K562 (cell line): ENCODE results near the gene RNASET2. TPM values are rescaled to one million over a fixed set of nuclear protein-coding genes. Genes with fewer than 3 reads are reported as not detected.
A peak's percentile ranks its signal among the peaks of the same experiment; 100 is the strongest.

Experiments
- ATAC-seq: fragments of 200-7000 bp; cut with Tn5 transposase; 3 replicates; pipeline ENCODE4 v1.9.1; 2020; ENCODE audit warnings: moderate library complexity
- BruUV-seq: library from RNA; stranded (reverse); fragments of 400-500 nt; replicated peaks from 2 replicates; lab custom pipeline; 2021; lab: Mats Ljungman, UMichigan
- CTCF ChIA-PET: fragments of 300-600 bp; formaldehyde crosslinking; extraction: SDS; loops from one replicate; lab custom pipeline; 2021; ENCODE audit warnings: low intra/inter-chr PET ratio; lab: Yijun Ruan, JAX
- POLR2A ChIA-PET: fragments of 300-600, 350-650 bp; sonication (Branson Sonifier 250); formaldehyde crosslinking; extraction: SDS; loops from one replicate; lab custom pipeline; 2021; ENCODE audit warnings: antibody characterized with exemption, inconsistent platforms; lab: Yijun Ruan, JAX
- DNase-seq, 4 experiments: peaks; one replicate each; pipeline versions ENCODE4 v3.0.0 to v3.0.0-alpha.2; 2011 to 2018; ENCODE audit warnings: low spot score in 3 of 4, mixed read lengths in 3 of 4; ENCODE audit errors: extremely low read depth in 1 of 4
- FAIRE-seq: peaks from 2 replicates; lab custom pipeline; 2011; peaks lifted over from hg19 to GRCh38; lab: Jason Lieb, UNC
- H2AFZ ChIP-seq: 2 replicates; pipeline ENCODE4 v1.6.0; 2011; ENCODE audit warnings: low read depth, low read length, control low read depth, inconsistent platforms
- H3K27ac ChIP-seq: fragments of 200-600 bp; 3 replicates; pipeline ENCODE4 v1.8.0; 2011; ENCODE audit warnings: low read depth, mild to moderate bottlenecking, control low read depth, inconsistent platforms, low read length, moderate library complexity, mixed read lengths; ENCODE audit errors: extremely low read depth
- H3K27me3 ChIP-seq, 2 experiments: fragments of 300-600 bp in 1 of 2; 2 replicates in 1 of 2; 3 replicates in 1 of 2; pipeline versions ENCODE4 v1.6.0 to v1.8.0; 2011; ENCODE audit warnings: inconsistent platforms in 2 of 2, low read length in 2 of 2, mild to moderate bottlenecking in 1 of 2, mixed read lengths in 1 of 2, moderate library complexity in 1 of 2; ENCODE audit not compliant: control insufficient read depth in 2 of 2, insufficient read depth in 2 of 2
- H3K36me3 ChIP-seq: fragments of 300-600 bp; 3 replicates; pipeline ENCODE4 v1.8.0; 2011; ENCODE audit warnings: mild to moderate bottlenecking, low read length, inconsistent platforms; ENCODE audit not compliant: control insufficient read depth, insufficient read depth
- H3K4me1 ChIP-seq, 2 experiments: fragments of 200-600 bp in 1 of 2; replicated peaks in 1 of 2; 2 replicates in 1 of 2; 3 replicates in 1 of 2; pipeline versions ENCODE4 v1.5.1 to v1.8.0; 2011; ENCODE audit warnings: inconsistent platforms in 2 of 2, low read length in 2 of 2, mild to moderate bottlenecking in 1 of 2, mixed read lengths in 1 of 2, moderate library complexity in 1 of 2; ENCODE audit not compliant: control insufficient read depth in 2 of 2, insufficient read depth in 2 of 2
- H3K4me2 ChIP-seq: 2 replicates; pipeline ENCODE4 v1.6.1; 2011; ENCODE audit warnings: low read length, control low read depth, inconsistent platforms, mixed read lengths; ENCODE audit not compliant: insufficient read depth
- H3K4me3 ChIP-seq: fragments of 200-600 bp; sonication (generic), shearing (Covaris generic); 2 replicates; pipeline ENCODE4 v1.5.1; 2016; ENCODE audit warnings: control low read depth, inconsistent platforms
- H3K79me2 ChIP-seq: fragments of 200-600 bp; 3 replicates; pipeline ENCODE4 v1.8.0; 2011; ENCODE audit warnings: low read length, inconsistent platforms; ENCODE audit not compliant: control insufficient read depth, insufficient read depth
- H3K9ac ChIP-seq, 2 experiments: 2 replicates each; pipeline versions ENCODE4 v1.6.0 to v1.6.1; 2011; ENCODE audit warnings: low read depth in 2 of 2, low read length in 2 of 2, control low read depth in 1 of 2, inconsistent platforms in 1 of 2, mild to moderate bottlenecking in 1 of 2, mixed read lengths in 1 of 2; ENCODE audit not compliant: insufficient read depth in 1 of 2
- H3K9me1 ChIP-seq: one replicate; pipeline ENCODE4 v1.6.0; 2011; ENCODE audit warnings: inconsistent platforms, mild to moderate bottlenecking, low read length, moderate library complexity; ENCODE audit not compliant: control insufficient read depth, insufficient read depth
- H3K9me3 ChIP-seq: replicated peaks from 2 replicates; pipeline ENCODE4 v1.5.1; 2011; ENCODE audit warnings: low read depth, low read length, inconsistent platforms; ENCODE audit not compliant: control insufficient read depth, insufficient read depth
- H4K20me1 ChIP-seq: replicated peaks from 2 replicates; pipeline ENCODE4 v1.6.1; 2011; ENCODE audit warnings: low read length, inconsistent platforms, mixed read lengths; ENCODE audit not compliant: control insufficient read depth, insufficient read depth
- CEBPB ChIP-seq: fragments of 450-650 bp; IDR thresholded peaks from 2 replicates; pipeline ENCODE4 v1.6.1; 2016; ENCODE audit warnings: missing genetic modification characterization, missing compliant biosample characterization
- CEBPG ChIP-seq, 3 experiments: fragments of 200-800 bp in 1 of 3; sonication (Bioruptor generic) in 1 of 3; sonication (generic) in 1 of 3; formaldehyde crosslinking in 1 of 3; IDR thresholded peaks in 2 of 3; conservative IDR thresholded peaks in 1 of 3; 2 replicates each; pipeline versions ENCODE4 v1.6.1 to v1.8.0; 2016 to 2022; ENCODE audit warnings: missing compliant biosample characterization in 2 of 3, missing genetic modification characterization in 2 of 3, mild to moderate bottlenecking in 1 of 3, missing genetic modification reagents in 1 of 3
- HDAC3 ChIP-seq: fragments of 450-650 bp; IDR thresholded peaks from 2 replicates; pipeline ENCODE4 v1.6.1; 2018; ENCODE audit warnings: borderline replicate concordance, mild to moderate bottlenecking, moderate library complexity; ENCODE audit not compliant: partially characterized antibody
- KAT2B ChIP-seq: IDR thresholded peaks from one replicate; pipeline ENCODE4 v1.6.1; 2012; ENCODE audit warnings: low read depth, mild to moderate bottlenecking, control low read depth, inconsistent platforms, low read length, moderate library complexity
- TOE1 ChIP-seq, 2 experiments: fragments of 450-650 bp in 1 of 2; sonication (generic) in 1 of 2; formaldehyde crosslinking in 1 of 2; IDR thresholded peaks; 2 replicates each; pipeline versions ENCODE4 v1.7.1 to v1.8.0; 2016 to 2022; ENCODE audit warnings: borderline replicate concordance in 2 of 2, mild to moderate bottlenecking in 2 of 2, antibody characterized with exemption in 1 of 2, inconsistent platforms in 1 of 2, low read depth in 1 of 2, missing genetic modification reagents in 1 of 2, moderate library complexity in 1 of 2
- WHSC1 ChIP-seq: IDR thresholded peaks from one replicate; pipeline ENCODE4 v1.6.1; 2012; ENCODE audit warnings: low read length, control low read depth, inconsistent platforms
- WGBS: fragments of 100-300 bp; shearing (Covaris generic); methylation state at CpG from one replicate; pipeline ENCODE4 v1.1.6; 2016; ENCODE audit warnings: low coverage, mixed read lengths; ENCODE audit not compliant: insufficient coverage; ENCODE audit errors: missing lambda C conversion rate; 5-methylcytosine and 5-hydroxymethylcytosine counted together
- in situ Hi-C: fragments of 300-500 bp; cut with MboI; formaldehyde crosslinking; loops from 4 replicates; pipeline ENCODE4 v1.15.0; 2018; ENCODE audit warnings: inconsistent platforms, mixed read lengths
- intact Hi-C: fragments of 100-400 bp; cut with micrococcal nuclease; formaldehyde crosslinking; loops from 2 replicates; pipeline ENCODE4 v1.14.2; 2022
- polyA plus RNA-seq, 8 experiments: library from polyadenylated mRNA; depleted of rRNA in 4 of 8; stranded (reverse) in 5 of 8; unstranded in 3 of 8; fragments of >200 nt; fragmentation: Nextera tagmentation in 2 of 8; fragmentation: Illumina TruSeq in 1 of 8; extraction: Ambion mirVana in 2 of 8; extraction: Trizol in 1 of 8; gene quantifications; 2 replicates each; pipeline versions ENCODE4 v1.2.1 to v1.2.3, GENCODE V29; 2011 to 2014; ENCODE audit warnings: inconsistent platforms in 1 of 8, missing spikeins in 1 of 8
- total RNA-seq, 7 experiments: library from RNA; depleted of rRNA in 6 of 7; stranded (reverse); fragments of >200 nt in 6 of 7; fragmentation: Illumina TruSeq in 2 of 7; extraction: Trizol in 2 of 7; gene quantifications; 2 replicates each; pipeline versions ENCODE4 v1.2.1 to v1.2.3, GENCODE V29; 2011 to 2021; ENCODE audit warnings: low replicate concordance in 1 of 7
- TF ChIP-seq, protein P1 (sequence below): fragments of 450-650 bp; IDR thresholded peaks from 2 replicates; pipeline ENCODE4 v1.6.1; 2017; ENCODE audit warnings: antibody characterized with exemption, mild to moderate bottlenecking

Gene RNASET2
- total and polyA plus RNA-seq, 9 of the 15 experiments (the other 6 are each of a cell fraction or from before 2014, with no cell fraction given): 7.4 to 141 (median 91.3) TPM

DNA sequence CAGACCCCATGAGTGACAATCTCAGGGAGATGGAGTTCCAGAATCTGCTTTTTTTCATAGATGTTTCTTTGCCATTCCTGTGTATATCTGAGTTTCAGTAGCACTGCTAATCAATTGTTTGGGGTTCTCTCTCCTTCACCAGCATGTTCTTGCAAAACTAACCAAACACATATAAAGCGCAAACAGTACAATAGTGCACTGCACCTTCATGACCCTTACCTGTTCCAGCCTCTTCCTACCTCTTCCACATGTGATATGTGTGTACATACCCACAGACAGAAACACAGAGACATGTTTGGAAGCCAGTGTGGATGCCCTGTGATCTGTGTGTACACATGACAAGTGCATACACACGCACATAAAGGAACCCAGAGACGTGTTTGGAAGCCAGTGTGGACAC, 41.0 kb upstream of the RNASET2 start:
- Histone ChIP-seq H3K9ac (peak overlapping the region; percentile 82 to 96), H3K9me1 (no peaks in the 10 kb centered on the region), H3K27ac (peak overlapping the region; percentile 87; the same call in 1 of the 3 replicates), H2AFZ (peak overlapping the region; percentile 81; the same call in 1 of the 2 replicates), H3K36me3 (peaks cover 65% of the 10 kb centered on the region), H3K4me1 (peaks cover 20 to 27% of the 10 kb centered on the region in 2 experiments; a peak in 4 of 5 replicates), H3K4me2 (peak overlapping the region; percentile 85), H4K20me1 (peaks cover 6% of the 10 kb centered on the region), H3K9me3 (no peaks in the 10 kb centered on the region), H3K4me3 (peak overlapping the region; percentile 95), H3K79me2 (peaks cover 93% of the 10 kb centered on the region), H3K27me3 (no peaks in the 10 kb centered on the region)
- DNase-seq: no peak
- 63% methylated on average over 3 of the region's 3 CpGs for WGBS
- no peak for TF ChIP-seq HDAC3
- TF ChIP-seq WHSC1: peak; percentile 22
- intact Hi-C loops: loop anchor here (5.0 kb wide), 2 partner anchors 45 to 145 kb away; no protein-coding TSS in a partner anchor
- no peak for FAIRE-seq
- in situ Hi-C loops: no loop called here
- ATAC-seq: no peak
- CTCF ChIA-PET: no interaction called here
- POLR2A ChIA-PET: interaction anchor here (0.6 to 1.0 kb wide), 2 partner anchors 9 to 163 kb away, joined by 3 to 8 read pairs; no protein-coding TSS in a partner anchor
- no TSS peak for BruUV-seq

DNA sequence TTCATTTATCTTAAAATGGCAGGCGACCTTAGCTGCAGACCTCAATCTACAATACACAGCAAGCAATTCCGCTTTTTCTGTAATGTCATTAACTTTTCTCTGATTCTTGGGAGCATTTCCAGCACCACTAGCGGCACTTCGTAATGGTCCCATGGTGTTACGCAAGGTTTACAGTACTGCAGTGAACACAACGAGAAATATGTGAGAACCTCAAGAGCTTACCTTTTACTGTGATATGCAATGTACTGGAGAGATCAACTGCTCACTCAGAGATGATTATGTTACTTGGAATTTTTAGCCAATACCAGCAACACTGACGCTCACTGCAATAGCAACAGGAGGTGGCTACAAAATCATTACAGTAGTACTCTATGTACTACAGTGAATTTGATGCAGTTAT, 40.1 kb upstream of the RNASET2 start:
- Histone ChIP-seq H3K9ac (no peak overlapping the region), H3K27ac (no peak overlapping the region), H3K36me3 (peaks cover 60% of the 10 kb centered on the region), H2AFZ (no peak overlapping the region), H3K27me3 (no peaks in the 10 kb centered on the region), H4K20me1 (peaks cover 6% of the 10 kb centered on the region), H3K9me1 (no peaks in the 10 kb centered on the region), H3K9me3 (no peaks in the 10 kb centered on the region), H3K4me2 (peak overlapping the region; percentile 37), H3K4me1 (peaks cover 20 to 23% of the 10 kb centered on the region in 2 experiments; a peak in 4 of 5 replicates), H3K79me2 (peaks cover 91% of the 10 kb centered on the region), H3K4me3 (no peak overlapping the region)
- FAIRE-seq (peak; percentile 19), ATAC-seq (no peak), DNase-seq (peak in 1 of 4 experiments; percentile 22)
- no TSS peak for BruUV-seq
- in situ Hi-C loops: no loop called here
- POLR2A ChIA-PET: no interaction called here
- intact Hi-C loops: loop anchor here (5.0 kb wide), 2 partner anchors 46 to 146 kb away; no protein-coding TSS in a partner anchor
- TF ChIP-seq TOE1 (IDR thresholded peaks at IDR 0.05; ENCODE audit: borderline replicate concordance) (no peak), TOE1 (CRISPR knock-in tag; IDR thresholded peaks at IDR 0.05; ENCODE audit: borderline replicate concordance, low read depth) (no peak), KAT2B (no peak), CEBPG (CRISPR knock-in tag; IDR thresholded peaks at IDR 0.05) (peak; percentile 90), CEBPG (tag; conservative IDR thresholded peaks at IDR 0.05 in 1 of 2, IDR thresholded peaks at IDR 0.05 in 1 of 2) (peak; percentile 68 to 71), CEBPB (tag) (peak; percentile 94)
- TF ChIP-seq, protein P1, sequence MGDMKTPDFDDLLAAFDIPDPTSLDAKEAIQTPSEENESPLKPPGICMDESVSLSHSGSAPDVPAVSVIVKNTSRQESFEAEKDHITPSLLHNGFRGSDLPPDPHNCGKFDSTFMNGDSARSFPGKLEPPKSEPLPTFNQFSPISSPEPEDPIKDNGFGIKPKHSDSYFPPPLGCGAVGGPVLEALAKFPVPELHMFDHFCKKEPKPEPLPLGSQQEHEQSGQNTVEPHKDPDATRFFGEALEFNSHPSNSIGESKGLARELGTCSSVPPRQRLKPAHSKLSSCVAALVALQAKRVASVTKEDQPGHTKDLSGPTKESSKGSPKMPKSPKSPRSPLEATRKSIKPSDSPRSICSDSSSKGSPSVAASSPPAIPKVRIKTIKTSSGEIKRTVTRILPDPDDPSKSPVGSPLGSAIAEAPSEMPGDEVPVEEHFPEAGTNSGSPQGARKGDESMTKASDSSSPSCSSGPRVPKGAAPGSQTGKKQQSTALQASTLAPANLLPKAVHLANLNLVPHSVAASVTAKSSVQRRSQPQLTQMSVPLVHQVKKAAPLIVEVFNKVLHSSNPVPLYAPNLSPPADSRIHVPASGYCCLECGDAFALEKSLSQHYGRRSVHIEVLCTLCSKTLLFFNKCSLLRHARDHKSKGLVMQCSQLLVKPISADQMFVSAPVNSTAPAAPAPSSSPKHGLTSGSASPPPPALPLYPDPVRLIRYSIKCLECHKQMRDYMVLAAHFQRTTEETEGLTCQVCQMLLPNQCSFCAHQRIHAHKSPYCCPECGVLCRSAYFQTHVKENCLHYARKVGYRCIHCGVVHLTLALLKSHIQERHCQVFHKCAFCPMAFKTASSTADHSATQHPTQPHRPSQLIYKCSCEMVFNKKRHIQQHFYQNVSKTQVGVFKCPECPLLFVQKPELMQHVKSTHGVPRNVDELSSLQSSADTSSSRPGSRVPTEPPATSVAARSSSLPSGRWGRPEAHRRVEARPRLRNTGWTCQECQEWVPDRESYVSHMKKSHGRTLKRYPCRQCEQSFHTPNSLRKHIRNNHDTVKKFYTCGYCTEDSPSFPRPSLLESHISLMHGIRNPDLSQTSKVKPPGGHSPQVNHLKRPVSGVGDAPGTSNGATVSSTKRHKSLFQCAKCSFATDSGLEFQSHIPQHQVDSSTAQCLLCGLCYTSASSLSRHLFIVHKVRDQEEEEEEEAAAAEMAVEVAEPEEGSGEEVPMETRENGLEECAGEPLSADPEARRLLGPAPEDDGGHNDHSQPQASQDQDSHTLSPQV: 0 out of 2 replicates have a peak, but pooled peaks have one; percentile 15
- CTCF ChIA-PET: no interaction called here
- 64% methylated on average over 7 of the region's 7 CpGs for WGBS
